ENCODE measurements around the gene SLC22A2. TPM values are rescaled to one million over a fixed set of nuclear protein-coding genes. Genes with fewer than 3 reads are reported as not detected.

SLC22A2 gene
- polyA plus RNA-seq, 1 experiment, result not detected

GRCh38 chr6:160180706-160181105 is 77.9 kb downstream of the SLC22A2 start:
- no peak overlapping the region for H3K27ac ChIP-seq (ENCODE audit: low read depth, low read length)
- no peaks in the 10 kb centered on the region for H3K9me3 ChIP-seq (ENCODE audit: control insufficient read depth, insufficient read depth, low read length)
- H3K4me3 ChIP-seq (ENCODE audit: low read depth, low read length), result no peak overlapping the region
- no peak for TF ChIP-seq CTCF (IDR thresholded peaks at IDR 0.05; ENCODE audit: low read depth, low read length)
- POLR2A ChIA-PET, result no interaction called here
- H3K27me3 ChIP-seq (ENCODE audit: control insufficient read depth, insufficient read depth, low read length), result no peaks in the 10 kb centered on the region
- no peak for DNase-seq (ENCODE audit: low read depth, low spot score)
- CTCF ChIA-PET, result interaction anchor here (0.7 kb wide), 1 partner anchor 42 kb away, joined by 4 read pairs; no protein-coding TSS in a partner anchor

GRCh38 chr6:160178271-160178670 is 80.3 kb downstream of the SLC22A2 start:
- ChIA-PET CTCF (interaction anchor here (0.7 kb wide), 1 partner anchor 86 kb away, joined by 3 read pairs; no protein-coding TSS in a partner anchor), POLR2A (no interaction called here)
- Histone ChIP-seq H3K27me3 (ENCODE audit: control insufficient read depth, insufficient read depth, low read length) (no peaks in the 10 kb centered on the region), H3K4me3 (ENCODE audit: low read depth, low read length) (no peak overlapping the region), H3K27ac (ENCODE audit: low read depth, low read length) (no peak overlapping the region), H3K9me3 (ENCODE audit: control insufficient read depth, insufficient read depth, low read length) (no peaks in the 10 kb centered on the region)
- DNase-seq (ENCODE audit: low read depth, low spot score), result no peak
- TF ChIP-seq CTCF (IDR thresholded peaks at IDR 0.05; ENCODE audit: low read depth, low read length), result no peak

GRCh38 chr6:160177220-160177619 is 81.4 kb downstream of the SLC22A2 start:
- no peaks in the 10 kb centered on the region for H3K9me3 ChIP-seq (ENCODE audit: control insufficient read depth, insufficient read depth, low read length)
- no peak overlapping the region for H3K4me3 ChIP-seq (ENCODE audit: low read depth, low read length)
- ChIA-PET POLR2A (no interaction called here), CTCF (no interaction called here)
- no peak for TF ChIP-seq CTCF (IDR thresholded peaks at IDR 0.05; ENCODE audit: low read depth, low read length)
- no peak overlapping the region for H3K27ac ChIP-seq (ENCODE audit: low read depth, low read length)
- H3K27me3 ChIP-seq (ENCODE audit: control insufficient read depth, insufficient read depth, low read length), result no peaks in the 10 kb centered on the region
- no peak for DNase-seq (ENCODE audit: low read depth, low spot score)

GRCh38 chr6:160174681-160175080 is 83.9 kb downstream of the SLC22A2 start:
- TF ChIP-seq CTCF (IDR thresholded peaks at IDR 0.05; ENCODE audit: low read depth, low read length), result no peak
- POLR2A ChIA-PET, result no interaction called here
- Histone ChIP-seq H3K27ac (ENCODE audit: low read depth, low read length) (no peak overlapping the region), H3K4me3 (ENCODE audit: low read depth, low read length) (no peak overlapping the region), H3K9me3 (ENCODE audit: control insufficient read depth, insufficient read depth, low read length) (no peaks in the 10 kb centered on the region), H3K27me3 (ENCODE audit: control insufficient read depth, insufficient read depth, low read length) (no peaks in the 10 kb centered on the region)
- CTCF ChIA-PET, result no interaction called here
- DNase-seq (ENCODE audit: low read depth, low spot score), result no peak

- TF ChIP-seq CTCF (IDR thresholded peaks at IDR 0.05; ENCODE audit: low read depth, low read length), result no peak
- CTCF ChIA-PET, result no interaction called here
- no peak for DNase-seq (ENCODE audit: low read depth, low spot score)
- no peak overlapping the region for H3K4me3 ChIP-seq (ENCODE audit: low read depth, low read length)
- H3K27me3 ChIP-seq (ENCODE audit: control insufficient read depth, insufficient read depth, low read length), result no peaks in the 10 kb centered on the region
- POLR2A ChIA-PET, result no interaction called here
- no peaks in the 10 kb centered on the region for H3K9me3 ChIP-seq (ENCODE audit: control insufficient read depth, insufficient read depth, low read length)
- H3K27ac ChIP-seq (ENCODE audit: low read depth, low read length), result no peak overlapping the region
Measured at GRCh38 chr6:160173806-160174527, 84.7 kb downstream of the SLC22A2 start.

Measured in AG04450 (cell line).